ENCODE data around the gene TNNT2.

The TNNT2 gene

GRCh38 chr1:201353186-201353940 lies 24.1 kb downstream of the TNNT2 start (continued):
- TF ChIP-seq, protein P1, sequence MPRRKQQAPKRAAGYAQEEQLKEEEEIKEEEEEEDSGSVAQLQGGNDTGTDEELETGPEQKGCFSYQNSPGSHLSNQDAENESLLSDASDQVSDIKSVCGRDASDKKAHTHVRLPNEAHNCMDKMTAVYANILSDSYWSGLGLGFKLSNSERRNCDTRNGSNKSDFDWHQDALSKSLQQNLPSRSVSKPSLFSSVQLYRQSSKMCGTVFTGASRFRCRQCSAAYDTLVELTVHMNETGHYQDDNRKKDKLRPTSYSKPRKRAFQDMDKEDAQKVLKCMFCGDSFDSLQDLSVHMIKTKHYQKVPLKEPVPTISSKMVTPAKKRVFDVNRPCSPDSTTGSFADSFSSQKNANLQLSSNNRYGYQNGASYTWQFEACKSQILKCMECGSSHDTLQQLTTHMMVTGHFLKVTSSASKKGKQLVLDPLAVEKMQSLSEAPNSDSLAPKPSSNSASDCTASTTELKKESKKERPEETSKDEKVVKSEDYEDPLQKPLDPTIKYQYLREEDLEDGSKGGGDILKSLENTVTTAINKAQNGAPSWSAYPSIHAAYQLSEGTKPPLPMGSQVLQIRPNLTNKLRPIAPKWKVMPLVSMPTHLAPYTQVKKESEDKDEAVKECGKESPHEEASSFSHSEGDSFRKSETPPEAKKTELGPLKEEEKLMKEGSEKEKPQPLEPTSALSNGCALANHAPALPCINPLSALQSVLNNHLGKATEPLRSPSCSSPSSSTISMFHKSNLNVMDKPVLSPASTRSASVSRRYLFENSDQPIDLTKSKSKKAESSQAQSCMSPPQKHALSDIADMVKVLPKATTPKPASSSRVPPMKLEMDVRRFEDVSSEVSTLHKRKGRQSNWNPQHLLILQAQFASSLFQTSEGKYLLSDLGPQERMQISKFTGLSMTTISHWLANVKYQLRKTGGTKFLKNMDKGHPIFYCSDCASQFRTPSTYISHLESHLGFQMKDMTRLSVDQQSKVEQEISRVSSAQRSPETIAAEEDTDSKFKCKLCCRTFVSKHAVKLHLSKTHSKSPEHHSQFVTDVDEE (CRISPR knock-in tag; IDR thresholded peaks at IDR 0.05) = no peak
- TF ChIP-seq POU6F1 (CRISPR knock-in tag; IDR thresholded peaks at IDR 0.05; ENCODE audit: borderline replicate concordance, low read depth) = no peak
- no peak for TF ChIP-seq ZC3H10 (CRISPR knock-in tag; IDR thresholded peaks at IDR 0.05)
- TF ChIP-seq, protein P2, sequence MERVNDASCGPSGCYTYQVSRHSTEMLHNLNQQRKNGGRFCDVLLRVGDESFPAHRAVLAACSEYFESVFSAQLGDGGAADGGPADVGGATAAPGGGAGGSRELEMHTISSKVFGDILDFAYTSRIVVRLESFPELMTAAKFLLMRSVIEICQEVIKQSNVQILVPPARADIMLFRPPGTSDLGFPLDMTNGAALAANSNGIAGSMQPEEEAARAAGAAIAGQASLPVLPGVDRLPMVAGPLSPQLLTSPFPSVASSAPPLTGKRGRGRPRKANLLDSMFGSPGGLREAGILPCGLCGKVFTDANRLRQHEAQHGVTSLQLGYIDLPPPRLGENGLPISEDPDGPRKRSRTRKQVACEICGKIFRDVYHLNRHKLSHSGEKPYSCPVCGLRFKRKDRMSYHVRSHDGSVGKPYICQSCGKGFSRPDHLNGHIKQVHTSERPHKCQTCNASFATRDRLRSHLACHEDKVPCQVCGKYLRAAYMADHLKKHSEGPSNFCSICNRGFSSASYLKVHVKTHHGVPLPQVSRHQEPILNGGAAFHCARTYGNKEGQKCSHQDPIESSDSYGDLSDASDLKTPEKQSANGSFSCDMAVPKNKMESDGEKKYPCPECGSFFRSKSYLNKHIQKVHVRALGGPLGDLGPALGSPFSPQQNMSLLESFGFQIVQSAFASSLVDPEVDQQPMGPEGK (CRISPR knock-in tag; IDR thresholded peaks at IDR 0.05; ENCODE audit: borderline replicate concordance) = no peak

DNA sequence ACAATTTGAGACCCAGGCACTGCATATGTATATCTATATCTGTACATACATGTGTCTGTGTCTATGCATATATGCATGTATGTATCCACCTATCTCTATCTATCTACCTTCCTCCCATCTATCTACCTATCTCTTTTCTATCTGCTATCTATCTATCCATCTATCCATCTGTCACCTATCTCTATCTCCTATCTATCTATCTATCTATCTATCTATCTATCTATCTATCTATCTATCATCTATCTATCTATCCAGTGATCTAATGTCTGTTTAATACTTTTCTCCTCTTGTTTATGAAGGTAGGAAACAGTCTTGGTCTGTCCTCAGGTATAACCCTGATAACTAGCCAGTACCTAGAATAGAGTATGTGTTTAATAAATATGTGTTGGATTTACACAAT lies 25.9 kb downstream of the TNNT2 start:
- no peak for TF ChIP-seq POU6F1 (CRISPR knock-in tag; IDR thresholded peaks at IDR 0.05; ENCODE audit: borderline replicate concordance, low read depth)
- TF ChIP-seq ZC3H10 (CRISPR knock-in tag; IDR thresholded peaks at IDR 0.05) = no peak
- no peak for TF ChIP-seq OSR1 (CRISPR knock-in tag; IDR thresholded peaks at IDR 0.05)
- no peak for TF ChIP-seq GLIS3 (CRISPR knock-in tag; IDR thresholded peaks at IDR 0.05)
- TF ChIP-seq ESRRG (CRISPR knock-in tag; IDR thresholded peaks at IDR 0.05) = no peak
- TF ChIP-seq CSDC2 (CRISPR knock-in tag; IDR thresholded peaks at IDR 0.05) = no peak
- TF ChIP-seq TOX (CRISPR knock-in tag; IDR thresholded peaks at IDR 0.05; ENCODE audit: borderline replicate concordance) = no peak
- no peak for TF ChIP-seq ZNF565 (CRISPR knock-in tag; conservative IDR thresholded peaks at IDR 0.05; ENCODE audit: low read depth)
- TF ChIP-seq, protein P1 (CRISPR knock-in tag; IDR thresholded peaks at IDR 0.05) = no peak
- TF ChIP-seq SNAI2 (CRISPR knock-in tag; IDR thresholded peaks at IDR 0.05) = no peak
- no peak for TF ChIP-seq CREB5 (CRISPR knock-in tag; IDR thresholded peaks at IDR 0.05; ENCODE audit: low read depth)
- no peak for TF ChIP-seq ISL1 (CRISPR knock-in tag; IDR thresholded peaks at IDR 0.05)
- TF ChIP-seq TCF4 (CRISPR knock-in tag; IDR thresholded peaks at IDR 0.05; ENCODE audit: borderline replicate concordance) = no peak
- TF ChIP-seq PPARA (CRISPR knock-in tag; IDR thresholded peaks at IDR 0.05; ENCODE audit: borderline replicate concordance) = no peak
- TF ChIP-seq ARNTL (CRISPR knock-in tag; IDR thresholded peaks at IDR 0.05; ENCODE audit: borderline replicate concordance, low read depth) = no peak
- TF ChIP-seq ZFP30 (CRISPR knock-in tag; IDR thresholded peaks at IDR 0.05) = no peak
- TF ChIP-seq ZFP3 (CRISPR knock-in tag; IDR thresholded peaks at IDR 0.05) = no peak
- no peak for TF ChIP-seq BACH2 (CRISPR knock-in tag; IDR thresholded peaks at IDR 0.05; ENCODE audit: borderline replicate concordance)
- ATAC-seq = no peak
